ENCODE data around the gene TMC3. TPM values are rescaled to one million over a fixed set of nuclear protein-coding genes. Genes with fewer than 3 reads are reported as not detected.

Gene TMC3
- total and polyA plus RNA-seq, 4 donors: 0.02 to 0.13 TPM; not detected in 2

DNA sequence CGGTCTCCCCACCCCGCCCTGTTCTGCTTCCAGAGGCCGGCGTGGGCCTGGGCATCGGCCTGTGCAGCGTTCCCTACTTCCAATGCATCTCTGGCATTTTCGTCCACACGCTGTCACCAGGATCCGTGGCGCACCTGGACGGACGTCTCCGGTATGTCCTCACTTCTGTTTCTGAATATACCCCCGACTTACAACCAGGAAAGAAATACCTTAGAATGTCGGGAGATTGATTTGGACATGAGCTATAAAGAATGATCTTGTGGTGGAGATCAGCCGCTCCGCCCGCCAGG is 91.5 kb downstream of the TMC3 start (continued):
- TF ChIP-seq EGR1 (IDR thresholded peaks at IDR 0.05; ENCODE audit: low read depth in 2 of 2): no peak

DNA sequence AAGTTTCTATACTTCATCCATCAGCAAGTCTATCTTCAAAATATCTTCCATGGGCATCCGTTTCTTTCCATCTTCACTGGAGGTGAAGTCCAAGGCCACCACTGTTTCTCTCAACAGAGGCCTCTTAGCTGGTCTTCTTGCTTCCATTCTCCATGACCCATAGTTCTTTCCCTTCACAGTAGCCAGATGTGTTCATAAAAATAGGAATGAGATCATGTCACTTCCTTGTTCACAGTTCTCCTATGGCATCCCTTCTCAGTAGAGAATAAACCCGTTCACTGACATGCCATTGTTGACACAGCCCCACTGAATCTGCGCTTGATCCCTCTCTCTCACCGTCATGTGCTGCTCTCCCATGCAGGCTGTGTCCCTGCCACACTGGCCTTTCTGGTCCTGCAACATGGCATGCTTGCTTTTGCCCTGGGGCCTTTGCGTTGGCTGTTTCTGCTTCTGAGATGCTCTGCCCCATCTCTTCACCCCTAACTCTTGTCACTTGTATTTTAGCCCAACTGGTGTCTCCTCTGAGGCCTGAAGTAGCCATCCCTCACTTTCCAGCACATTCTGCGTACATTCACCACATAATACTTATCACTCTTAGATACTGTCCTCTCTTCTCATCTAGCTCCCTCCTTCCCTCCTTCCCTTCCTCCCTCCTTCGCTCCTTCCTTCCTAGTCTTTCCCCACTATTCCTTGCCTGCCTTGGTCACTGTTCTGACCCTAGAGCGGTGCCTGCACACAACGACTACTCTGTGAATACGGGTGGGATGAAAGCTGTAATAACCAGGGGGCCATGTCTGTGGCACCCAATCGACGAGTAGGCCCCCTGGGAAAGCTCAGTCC is 92.0 kb downstream of the TMC3 start:
- Histone ChIP-seq H3K27me3 (ENCODE audit: control insufficient read depth in 4 of 4, insufficient read depth in 4 of 4, low read length in 3 of 4) (no peaks in the 10 kb centered on the region), H3K4me3 (ENCODE audit: low read depth in 1 of 3, low read length in 3 of 3) (no peak overlapping the region), H3K27ac (ENCODE audit: low read depth in 1 of 2, low read length in 2 of 2) (no peak overlapping the region), H3K4me1 (ENCODE audit: control insufficient read depth in 4 of 4, insufficient read depth in 4 of 4, low read length in 3 of 4) (peaks cover 7 to 22% (median 13%) of the 10 kb centered on the region in 4 donors), H3K9ac (ENCODE audit: low read depth in 1 of 2, low read length in 2 of 2) (no peak overlapping the region), H3K9me3 (ENCODE audit: control insufficient read depth in 4 of 4, low read length in 3 of 4) (no peaks in the 10 kb centered on the region), H3K36me3 (ENCODE audit: control insufficient read depth in 4 of 4, insufficient read depth in 3 of 4, low read depth in 1 of 4, low read length in 3 of 4) (no peaks in the 10 kb centered on the region)
- no peak for DNase-seq (ENCODE audit: low spot score)
- WGBS: 96% methylated on average over 12 of the region's 12 CpGs
- TF ChIP-seq YY1 (IDR thresholded peaks at IDR 0.05) (no peak), GABPA (IDR thresholded peaks at IDR 0.05 in 1 of 2, conservative IDR thresholded peaks at IDR 0.05 in 1 of 2) (no peak), RAD21 (IDR thresholded peaks at IDR 0.05) (no peak), SP1 (IDR thresholded peaks at IDR 0.05) (no peak)
- TF ChIP-seq, protein P1, sequence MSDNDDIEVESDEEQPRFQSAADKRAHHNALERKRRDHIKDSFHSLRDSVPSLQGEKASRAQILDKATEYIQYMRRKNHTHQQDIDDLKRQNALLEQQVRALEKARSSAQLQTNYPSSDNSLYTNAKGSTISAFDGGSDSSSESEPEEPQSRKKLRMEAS (IDR thresholded peaks at IDR 0.05): no peak
- TF ChIP-seq, protein P2, sequence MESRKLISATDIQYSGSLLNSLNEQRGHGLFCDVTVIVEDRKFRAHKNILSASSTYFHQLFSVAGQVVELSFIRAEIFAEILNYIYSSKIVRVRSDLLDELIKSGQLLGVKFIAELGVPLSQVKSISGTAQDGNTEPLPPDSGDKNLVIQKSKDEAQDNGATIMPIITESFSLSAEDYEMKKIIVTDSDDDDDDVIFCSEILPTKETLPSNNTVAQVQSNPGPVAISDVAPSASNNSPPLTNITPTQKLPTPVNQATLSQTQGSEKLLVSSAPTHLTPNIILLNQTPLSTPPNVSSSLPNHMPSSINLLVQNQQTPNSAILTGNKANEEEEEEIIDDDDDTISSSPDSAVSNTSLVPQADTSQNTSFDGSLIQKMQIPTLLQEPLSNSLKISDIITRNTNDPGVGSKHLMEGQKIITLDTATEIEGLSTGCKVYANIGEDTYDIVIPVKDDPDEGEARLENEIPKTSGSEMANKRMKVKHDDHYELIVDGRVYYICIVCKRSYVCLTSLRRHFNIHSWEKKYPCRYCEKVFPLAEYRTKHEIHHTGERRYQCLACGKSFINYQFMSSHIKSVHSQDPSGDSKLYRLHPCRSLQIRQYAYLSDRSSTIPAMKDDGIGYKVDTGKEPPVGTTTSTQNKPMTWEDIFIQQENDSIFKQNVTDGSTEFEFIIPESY (IDR thresholded peaks at IDR 0.05): no peak
- TF ChIP-seq, protein P3, sequence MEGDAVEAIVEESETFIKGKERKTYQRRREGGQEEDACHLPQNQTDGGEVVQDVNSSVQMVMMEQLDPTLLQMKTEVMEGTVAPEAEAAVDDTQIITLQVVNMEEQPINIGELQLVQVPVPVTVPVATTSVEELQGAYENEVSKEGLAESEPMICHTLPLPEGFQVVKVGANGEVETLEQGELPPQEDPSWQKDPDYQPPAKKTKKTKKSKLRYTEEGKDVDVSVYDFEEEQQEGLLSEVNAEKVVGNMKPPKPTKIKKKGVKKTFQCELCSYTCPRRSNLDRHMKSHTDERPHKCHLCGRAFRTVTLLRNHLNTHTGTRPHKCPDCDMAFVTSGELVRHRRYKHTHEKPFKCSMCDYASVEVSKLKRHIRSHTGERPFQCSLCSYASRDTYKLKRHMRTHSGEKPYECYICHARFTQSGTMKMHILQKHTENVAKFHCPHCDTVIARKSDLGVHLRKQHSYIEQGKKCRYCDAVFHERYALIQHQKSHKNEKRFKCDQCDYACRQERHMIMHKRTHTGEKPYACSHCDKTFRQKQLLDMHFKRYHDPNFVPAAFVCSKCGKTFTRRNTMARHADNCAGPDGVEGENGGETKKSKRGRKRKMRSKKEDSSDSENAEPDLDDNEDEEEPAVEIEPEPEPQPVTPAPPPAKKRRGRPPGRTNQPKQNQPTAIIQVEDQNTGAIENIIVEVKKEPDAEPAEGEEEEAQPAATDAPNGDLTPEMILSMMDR (IDR thresholded peaks at IDR 0.05; ENCODE audit: low read depth, low read length, missing input control): no peak

DNA sequence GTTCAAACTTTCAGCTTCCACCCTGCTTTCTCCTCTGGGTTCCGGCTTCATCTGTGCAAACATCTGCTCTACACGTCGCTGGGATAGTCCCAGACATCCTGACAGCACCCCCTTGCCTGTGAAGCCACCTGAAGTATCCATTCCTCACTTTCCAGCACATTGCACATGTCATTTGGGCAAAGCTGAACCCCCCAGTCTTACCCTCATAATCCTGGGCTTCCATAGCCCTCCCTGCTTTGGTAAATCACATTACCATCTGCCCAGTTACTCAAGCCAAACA is 92.6 kb downstream of the TMC3 start:
- 97% methylated on average over 3 of the region's 3 CpGs for WGBS
- Histone ChIP-seq H3K36me3 (ENCODE audit: control insufficient read depth in 4 of 4, insufficient read depth in 3 of 4, low read depth in 1 of 4, low read length in 3 of 4) (no peaks in the 10 kb centered on the region), H3K9ac (ENCODE audit: low read depth in 1 of 2, low read length in 2 of 2) (no peak overlapping the region), H3K4me1 (ENCODE audit: control insufficient read depth in 4 of 4, insufficient read depth in 4 of 4, low read length in 3 of 4) (peaks cover 7 to 23% (median 14%) of the 10 kb centered on the region in 4 donors), H3K4me3 (ENCODE audit: low read depth in 1 of 3, low read length in 3 of 3) (no peak overlapping the region), H3K27ac (ENCODE audit: low read depth in 1 of 2, low read length in 2 of 2) (no peak overlapping the region), H3K9me3 (ENCODE audit: control insufficient read depth in 4 of 4, low read length in 3 of 4) (no peaks in the 10 kb centered on the region), H3K27me3 (ENCODE audit: control insufficient read depth in 4 of 4, insufficient read depth in 4 of 4, low read length in 3 of 4) (no peaks in the 10 kb centered on the region)
- TF ChIP-seq RAD21 (IDR thresholded peaks at IDR 0.05) (no peak), REST (IDR thresholded peaks at IDR 0.05) (no peak), RXRA (IDR thresholded peaks at IDR 0.05) (no peak), FOXA2 (IDR thresholded peaks at IDR 0.05) (no peak), NR2F2 (IDR thresholded peaks at IDR 0.05) (no peak), HNF4G (IDR thresholded peaks at IDR 0.05) (no peak), FOXA1 (IDR thresholded peaks at IDR 0.05) (no peak), SP1 (IDR thresholded peaks at IDR 0.05) (no peak)
- TF ChIP-seq, protein P2 (IDR thresholded peaks at IDR 0.05): no peak
- DNase-seq (ENCODE audit: low spot score): no peak
